ENCODE data around the gene ELMO2. TPM values are rescaled to one million over a fixed set of nuclear protein-coding genes. Genes with fewer than 3 reads are reported as not detected.

Gene ELMO2
- total RNA-seq, 4 donors from 2014 or later = 41.6 to 69.1 (median 53.8) TPM

DNA sequence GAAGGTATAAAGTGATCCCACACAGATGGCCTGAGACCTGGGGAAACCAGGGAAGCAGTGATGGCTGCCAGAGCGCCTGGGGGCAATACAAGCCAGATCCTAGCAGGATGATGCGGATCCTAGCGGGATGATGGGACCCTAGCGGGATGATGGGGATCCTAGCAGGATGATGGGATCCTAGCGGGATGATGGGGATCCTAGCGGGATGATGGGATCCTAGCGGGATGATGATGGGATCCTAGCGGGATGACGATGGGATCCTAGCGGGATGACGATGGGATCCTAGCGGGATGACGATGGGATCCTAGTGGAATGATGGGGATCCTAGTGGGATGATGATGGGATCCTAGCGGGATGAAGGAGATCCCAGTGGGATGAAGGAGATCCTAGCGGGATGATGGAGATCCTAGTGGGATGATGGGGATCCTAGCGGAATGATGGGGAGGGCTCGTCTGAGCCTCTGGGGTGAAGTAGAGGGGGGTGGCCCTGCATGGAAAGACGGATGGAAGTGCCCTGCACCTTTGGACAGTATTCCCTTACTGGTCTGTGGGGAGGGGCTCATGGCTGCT lies 54.0 kb downstream of the ELMO2 start:
- Histone ChIP-seq H3K36me3 (peaks cover 0 to 57% of the 10 kb centered on the region in 2 donors), H3K4me3 (no peak overlapping the region), H3K4me1 (peaks cover 0 to 50% (median 14%) of the 10 kb centered on the region in 3 donors), H3K27me3 (no peaks in the 10 kb centered on the region), H3K27ac (no peak overlapping the region), H3K9me3 (no peaks in the 10 kb centered on the region)
- ATAC-seq = no peak
- TF ChIP-seq POLR2AphosphoS5 (IDR thresholded peaks at IDR 0.05) = no peak
- no peak for TF ChIP-seq EP300 (IDR thresholded peaks at IDR 0.05)
- TF ChIP-seq POLR2A (IDR thresholded peaks at IDR 0.05) = no peak
- TF ChIP-seq CTCF (IDR thresholded peaks at IDR 0.05) = no peak
- 79 to 88% methylated on average over 13 to 16 of the region's 18 CpGs for WGBS, 2 donors (ENCODE audit: low coverage in 1 of 2)

GRCh38 chr20:46351357-46352058 lies 54.9 kb downstream of the ELMO2 start:
- Histone ChIP-seq H3K27ac (peak overlapping the region in 1 of 4 donors; percentile 4), H3K4me1 (peaks cover 0 to 40% (median 5%) of the 10 kb centered on the region in 3 donors), H3K36me3 (peaks cover 0 to 61% of the 10 kb centered on the region in 2 donors), H3K9me3 (no peaks in the 10 kb centered on the region), H3K27me3 (no peaks in the 10 kb centered on the region), H3K4me3 (no peak overlapping the region)
- 53 to 88% methylated on average over 1 to 2 of the region's 7 CpGs for WGBS, 2 donors (ENCODE audit: low coverage in 1 of 2)
- ATAC-seq = no peak
- no peak for TF ChIP-seq EP300 (IDR thresholded peaks at IDR 0.05)
- TF ChIP-seq POLR2AphosphoS5 (IDR thresholded peaks at IDR 0.05) = no peak
- no peak for TF ChIP-seq POLR2A (IDR thresholded peaks at IDR 0.05)
- TF ChIP-seq CTCF (IDR thresholded peaks at IDR 0.05) = no peak

- 81% methylated on average over 5 of the region's 8 CpGs; no CpG with 5 or more reads in 1 of the 2 donors for WGBS, 2 donors (ENCODE audit: low coverage in 1 of 2)
- Histone ChIP-seq H3K36me3 (peaks cover 0 to 67% of the 10 kb centered on the region in 2 donors), H3K27me3 (no peaks in the 10 kb centered on the region), H3K27ac (no peak overlapping the region), H3K4me3 (no peak overlapping the region), H3K4me1 (peaks cover 0 to 35% (median 0%) of the 10 kb centered on the region in 3 donors), H3K9me3 (no peaks in the 10 kb centered on the region)
- TF ChIP-seq EP300 (IDR thresholded peaks at IDR 0.05) (no peak), CTCF (IDR thresholded peaks at IDR 0.05) (no peak), POLR2AphosphoS5 (IDR thresholded peaks at IDR 0.05) (no peak), POLR2A (IDR thresholded peaks at IDR 0.05) (no peak)
- ATAC-seq = no peak
Measured at GRCh38 chr20:46350986-46351267, 55.5 kb downstream of the ELMO2 start.

DNA sequence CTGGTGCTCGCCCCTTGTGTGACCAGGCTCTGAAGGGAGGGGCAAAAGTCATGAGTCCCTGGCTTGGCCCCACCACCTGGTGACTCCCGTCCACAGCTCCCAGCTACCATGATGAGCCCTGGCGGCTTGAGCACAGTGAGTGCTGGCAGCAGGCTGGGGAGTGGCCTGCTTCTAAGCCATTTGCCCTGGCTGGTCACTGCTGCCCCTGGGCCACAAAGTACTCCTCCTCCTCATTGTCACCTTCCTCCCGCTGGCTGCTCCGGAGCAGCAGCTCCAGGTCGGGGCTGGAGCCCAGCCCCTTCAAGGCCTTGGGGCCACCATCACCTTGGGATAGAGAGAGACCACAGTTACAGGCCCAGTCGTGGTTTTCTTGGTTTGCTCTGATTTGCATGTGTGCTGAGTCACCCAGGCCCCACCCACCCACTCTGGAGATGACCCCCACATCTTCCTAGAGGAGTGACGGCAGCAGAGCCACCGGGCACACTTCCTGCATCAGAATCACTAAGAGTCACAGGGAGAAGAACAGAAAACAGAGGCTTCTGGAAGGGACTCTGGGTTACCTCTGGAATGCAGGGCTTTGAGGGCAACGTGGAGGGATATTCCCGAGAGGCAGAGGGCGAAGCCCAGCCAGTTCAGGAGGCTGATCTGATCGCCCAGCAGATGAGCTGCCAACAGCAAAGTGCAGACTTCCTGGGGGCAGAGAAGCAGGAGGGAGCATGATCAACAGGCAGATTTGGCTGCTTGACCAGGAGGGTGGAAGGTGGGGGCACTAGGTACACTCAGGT lies 56.0 kb downstream of the ELMO2 start:
- Histone ChIP-seq H3K36me3 (peaks cover 0 to 68% of the 10 kb centered on the region in 2 donors), H3K27me3 (no peaks in the 10 kb centered on the region), H3K9me3 (no peaks in the 10 kb centered on the region), H3K27ac (no peak overlapping the region), H3K4me3 (no peak overlapping the region), H3K4me1 (peaks cover 0 to 31% (median 0%) of the 10 kb centered on the region in 3 donors)
- TF ChIP-seq EP300 (IDR thresholded peaks at IDR 0.05) (no peak), POLR2A (IDR thresholded peaks at IDR 0.05) (no peak), CTCF (IDR thresholded peaks at IDR 0.05) (no peak), POLR2AphosphoS5 (IDR thresholded peaks at IDR 0.05) (no peak)
- 64% methylated on average over 7 of the region's 13 CpGs; no CpG with 5 or more reads in 1 of the 2 donors for WGBS, 2 donors (ENCODE audit: low coverage in 1 of 2)
- ATAC-seq = no peak

Measured in gastroesophageal sphincter (tissue), 4 donors.